Measurements from ENCODE around the gene VASP.

- TF ChIP-seq CTCF (IDR thresholded peaks at IDR 0.05 in 8 of 11, conservative IDR thresholded peaks at IDR 0.05 in 3 of 11), result no peak
- TF ChIP-seq POLR2A (IDR thresholded peaks at IDR 0.05), result no peak
- TF ChIP-seq POLR2AphosphoS5 (IDR thresholded peaks at IDR 0.05), result no peak
Observed at GRCh38 chr19:45542234-45542668, 35.0 kb downstream of the VASP start.

All from spleen (tissue), 7 donors.